NCI-H2107 treated with DMSO at 0.1 percent for 48 hours (cell line): Measurements from ENCODE around the gene PROK1.

Source experiments
- DNase-seq: peaks from one replicate; lab custom pipeline; 2025; ENCODE audit not compliant: unreplicated experiment; lab: John Stamatoyannopoulos, UW

The PROK1 gene

DNA sequence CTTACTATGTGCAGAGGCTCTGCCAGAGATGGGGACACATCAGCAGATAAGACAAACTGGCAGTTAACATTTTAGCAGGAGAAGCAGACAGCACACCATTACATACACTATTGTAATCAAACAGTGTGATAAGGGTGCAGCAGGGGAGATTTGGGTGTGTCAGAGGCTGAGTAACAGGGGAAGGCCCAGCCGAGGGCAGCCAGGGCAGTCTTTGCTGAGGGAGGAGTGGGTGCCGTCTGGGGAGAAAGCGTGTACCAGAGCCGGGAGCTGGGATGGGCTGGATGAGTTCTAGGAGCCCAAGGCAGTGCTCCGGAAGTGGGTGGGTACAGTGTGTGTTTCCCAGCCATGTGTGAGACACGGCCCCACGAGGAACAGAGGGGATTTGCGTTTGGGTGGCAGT, 36.8 kb downstream of the PROK1 start:
- DNase-seq = no peak

DNA sequence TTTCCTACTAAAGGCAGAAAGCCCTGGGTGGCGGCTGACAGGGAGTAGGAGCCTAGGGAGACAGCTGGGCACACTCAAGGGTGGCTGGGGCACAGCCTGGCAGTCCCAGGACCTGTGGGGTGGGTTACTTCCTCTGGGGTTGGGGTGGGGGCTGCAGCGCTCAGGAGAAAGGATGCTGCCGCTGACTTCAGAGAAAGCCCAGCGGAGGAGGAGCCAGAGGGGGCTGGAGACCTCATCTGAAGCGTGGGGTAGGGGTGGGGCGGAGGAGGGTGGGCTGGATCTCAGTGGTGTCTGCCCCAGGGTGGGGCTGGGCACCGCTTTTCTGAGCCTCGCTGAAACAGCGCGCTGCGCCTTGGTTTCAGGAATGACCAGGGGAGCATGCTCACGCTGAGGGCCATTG, 37.2 kb downstream of the PROK1 start:
- no peak for DNase-seq

DNA sequence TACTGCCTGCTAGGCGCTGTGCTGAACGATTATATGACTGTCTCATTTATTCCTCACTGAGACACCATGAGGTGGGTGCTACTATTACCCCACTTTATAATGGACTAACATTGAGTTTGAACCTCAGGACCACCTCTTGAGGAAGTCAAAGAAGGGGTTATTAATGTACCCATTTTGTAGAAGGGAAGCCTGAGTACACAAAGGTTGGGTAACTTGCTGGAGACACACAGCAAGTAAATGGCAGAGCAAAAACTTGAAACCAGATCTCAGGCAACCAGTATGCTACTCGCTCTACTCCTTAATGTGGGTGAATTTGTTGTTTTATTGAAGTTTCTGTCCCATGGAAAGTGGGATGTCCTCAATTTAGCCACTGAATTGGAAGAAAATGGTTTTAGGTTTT, 37.9 kb downstream of the PROK1 start:
- no peak for DNase-seq

DNA sequence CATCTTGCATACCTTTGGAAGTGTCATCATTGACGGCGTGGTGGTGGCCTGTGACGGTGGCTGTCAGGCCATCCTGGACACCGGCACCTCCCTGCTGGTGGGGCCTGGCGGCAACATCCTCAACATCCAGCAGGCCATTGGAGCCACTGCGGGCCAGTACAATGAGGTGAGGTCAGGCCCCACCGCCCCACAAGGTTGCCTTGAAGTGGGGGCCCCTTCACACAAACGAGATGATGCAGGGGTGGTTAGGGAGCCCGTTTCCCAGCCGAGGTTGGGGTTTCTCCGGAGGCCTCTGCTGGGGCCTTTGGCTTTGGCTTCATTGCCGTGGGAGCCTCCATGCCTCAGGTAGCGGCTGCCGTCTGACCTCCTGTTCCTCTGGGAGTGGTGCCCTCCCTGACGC, 38.5 kb downstream of the PROK1 start:
- DNase-seq = no peak

DNA sequence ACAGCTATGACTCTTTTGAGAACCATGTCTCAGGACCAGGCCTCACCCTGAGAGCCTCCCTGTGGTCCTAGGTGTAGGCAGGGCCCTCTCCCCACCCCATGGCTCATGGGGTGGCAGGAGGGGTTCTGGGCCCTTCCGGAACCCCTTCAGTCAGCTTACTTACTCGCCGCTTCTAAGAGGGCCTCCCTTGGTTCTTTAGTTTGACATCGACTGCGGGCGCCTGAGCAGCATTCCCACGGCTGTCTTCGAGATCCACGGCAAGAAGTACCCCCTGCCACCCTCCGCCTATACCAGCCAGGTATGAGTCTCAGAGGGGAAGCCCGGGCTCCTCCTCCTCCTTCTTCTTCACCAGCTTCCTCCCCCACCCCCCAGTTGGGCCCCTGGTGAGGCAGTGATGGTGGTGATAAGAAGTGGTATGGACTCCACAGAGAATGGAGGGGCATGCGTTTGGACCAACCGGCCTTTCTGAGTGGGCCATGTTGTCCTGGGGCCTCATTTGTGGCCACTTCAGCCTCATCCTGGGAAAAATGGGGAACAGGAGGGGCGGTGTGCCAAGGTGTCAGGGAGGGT, 39.1 kb downstream of the PROK1 start:
- DNase-seq = no peak

DNA sequence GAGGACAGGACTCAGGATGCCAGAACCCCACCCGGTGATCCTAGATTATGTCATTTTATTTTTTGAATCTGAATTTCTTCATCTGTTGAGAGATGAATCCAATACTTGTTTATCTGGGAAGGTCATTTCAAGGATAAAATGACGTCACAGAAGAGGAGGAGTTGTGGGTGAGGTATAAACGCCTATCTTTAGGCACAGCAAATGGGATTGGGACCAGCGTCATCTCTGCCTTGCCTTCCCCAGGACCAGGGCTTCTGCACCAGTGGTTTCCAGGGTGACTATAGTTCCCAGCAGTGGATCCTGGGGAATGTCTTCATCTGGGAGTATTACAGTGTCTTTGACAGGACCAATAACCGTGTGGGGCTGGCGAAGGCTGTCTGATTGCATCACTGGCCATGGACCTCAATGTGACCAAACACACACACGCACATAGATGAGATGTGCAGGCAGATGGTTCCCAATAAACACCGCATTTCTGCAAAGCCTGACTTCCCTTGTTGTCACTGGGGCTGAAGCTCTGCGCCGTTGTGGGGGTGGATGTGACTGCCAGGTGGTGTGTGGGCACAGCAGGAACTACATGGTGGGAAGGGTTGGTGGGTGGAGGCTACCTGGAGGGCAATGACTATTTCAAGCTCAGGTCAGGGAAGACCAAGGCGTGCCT, 40.0 kb downstream of the PROK1 start:
- DNase-seq = no peak

DNA sequence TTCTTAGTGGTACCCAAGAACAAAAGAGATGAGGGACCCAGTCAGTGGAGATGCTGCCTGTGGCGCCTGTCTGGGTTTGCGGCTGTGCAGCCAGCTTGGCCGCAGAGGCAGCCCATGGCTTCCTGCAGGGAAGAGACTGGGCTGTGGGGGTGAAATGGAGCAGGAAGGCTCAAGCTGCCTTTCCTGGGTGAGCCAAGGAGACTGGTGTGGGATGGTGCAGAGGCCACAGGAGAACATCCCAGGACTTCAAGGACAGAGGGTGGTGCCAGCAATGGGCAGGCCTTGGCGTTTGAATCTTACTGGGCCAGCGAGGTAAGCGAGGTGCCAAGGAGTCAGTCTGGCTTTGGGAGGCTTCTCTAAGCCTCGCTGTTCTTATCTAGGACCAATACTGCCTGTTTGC, 41.6 kb downstream of the PROK1 start:
- DNase-seq = no peak

DNA sequence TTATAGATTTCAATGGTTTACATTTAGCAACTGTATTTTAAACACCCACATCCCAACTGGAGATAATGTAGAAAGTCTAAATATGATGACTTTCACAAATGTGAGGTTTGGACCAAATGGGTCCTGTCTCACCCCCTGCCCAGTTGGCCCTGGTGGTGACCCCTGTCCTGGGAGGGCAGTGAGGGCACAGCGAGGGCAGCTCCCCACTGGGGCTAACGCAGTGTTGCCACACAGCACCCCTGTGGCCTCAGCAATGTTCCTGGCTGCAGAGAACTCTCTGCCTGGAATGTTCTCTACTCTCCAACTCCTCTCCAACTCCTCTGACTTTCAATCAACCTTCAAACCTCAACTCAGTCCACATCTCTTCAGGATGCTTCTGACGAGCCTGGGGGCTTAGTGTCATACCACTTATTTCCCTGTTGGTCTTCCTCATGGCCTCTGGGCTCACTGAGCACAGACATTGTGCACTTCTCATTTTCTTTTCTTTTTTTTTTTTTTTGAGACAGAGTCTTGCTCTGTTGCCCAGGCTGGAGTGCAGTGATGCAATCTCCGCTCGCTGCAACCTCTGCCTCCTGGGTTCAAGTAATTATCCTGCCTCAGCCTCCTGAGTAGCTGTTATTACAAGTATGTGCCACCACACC, 42.2 kb downstream of the PROK1 start:
- no peak for DNase-seq

DNA sequence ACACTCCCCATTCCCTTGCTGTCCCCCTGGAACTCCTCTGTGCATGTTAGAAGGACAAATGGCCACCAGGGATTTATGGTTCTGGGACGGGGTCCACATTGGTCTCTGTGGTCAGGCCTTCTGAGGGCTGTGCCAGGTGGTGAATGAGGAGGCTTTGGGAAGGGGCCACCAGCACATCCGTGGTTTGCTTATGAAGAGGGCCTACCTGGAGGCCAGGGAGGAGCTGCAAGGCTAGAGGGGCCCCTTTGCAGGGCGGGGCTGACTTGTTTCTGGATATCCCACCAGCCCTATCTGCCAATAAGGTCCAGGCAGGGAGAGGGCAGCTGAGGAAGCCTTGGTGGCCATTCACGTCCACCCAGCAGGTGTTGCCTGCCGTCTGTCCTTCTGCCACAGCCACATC, 43.1 kb downstream of the PROK1 start:
- DNase-seq = no peak

DNA sequence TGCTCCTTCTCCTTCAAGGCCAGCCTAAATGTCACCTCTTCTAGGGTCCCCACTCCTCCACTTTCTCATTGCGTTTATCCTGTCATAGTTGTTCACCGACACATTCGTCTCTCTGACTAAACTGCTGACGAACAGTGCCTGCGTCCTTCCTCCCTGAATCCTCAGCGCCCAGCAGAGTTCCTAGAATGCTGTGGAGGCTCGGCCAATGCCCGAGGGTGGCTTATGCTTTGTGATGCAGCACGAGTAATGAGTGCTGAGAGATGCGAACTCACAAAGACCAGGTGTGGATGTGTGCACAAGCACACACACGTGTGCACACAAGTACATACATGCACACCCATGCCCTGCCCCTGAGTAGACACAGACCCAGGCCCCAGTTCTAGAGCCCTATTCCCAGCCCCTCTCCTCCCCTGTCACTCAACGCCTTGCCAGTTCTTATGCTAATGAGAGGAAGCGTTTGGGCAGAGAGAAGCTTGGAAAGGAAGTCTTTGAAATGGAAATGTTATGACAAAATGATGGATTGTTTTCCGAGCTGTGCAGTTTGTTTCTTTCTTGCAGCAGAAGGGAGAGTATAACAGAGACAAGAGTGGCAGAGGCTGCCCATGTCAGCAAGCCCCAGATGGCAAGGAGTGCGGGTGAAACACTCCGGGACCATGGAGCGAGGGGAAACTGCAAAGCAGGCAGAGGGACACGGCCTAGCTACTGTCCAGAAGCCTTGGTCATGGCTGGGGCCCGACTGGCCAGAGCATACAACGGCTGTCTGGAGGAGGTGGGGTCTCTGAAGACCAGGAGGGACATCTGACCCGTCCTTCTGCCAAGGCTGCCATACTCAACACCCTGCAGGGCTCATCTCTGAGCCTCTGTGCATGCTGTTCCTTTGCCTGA, 43.8 kb downstream of the PROK1 start:
- no peak for DNase-seq

DNA sequence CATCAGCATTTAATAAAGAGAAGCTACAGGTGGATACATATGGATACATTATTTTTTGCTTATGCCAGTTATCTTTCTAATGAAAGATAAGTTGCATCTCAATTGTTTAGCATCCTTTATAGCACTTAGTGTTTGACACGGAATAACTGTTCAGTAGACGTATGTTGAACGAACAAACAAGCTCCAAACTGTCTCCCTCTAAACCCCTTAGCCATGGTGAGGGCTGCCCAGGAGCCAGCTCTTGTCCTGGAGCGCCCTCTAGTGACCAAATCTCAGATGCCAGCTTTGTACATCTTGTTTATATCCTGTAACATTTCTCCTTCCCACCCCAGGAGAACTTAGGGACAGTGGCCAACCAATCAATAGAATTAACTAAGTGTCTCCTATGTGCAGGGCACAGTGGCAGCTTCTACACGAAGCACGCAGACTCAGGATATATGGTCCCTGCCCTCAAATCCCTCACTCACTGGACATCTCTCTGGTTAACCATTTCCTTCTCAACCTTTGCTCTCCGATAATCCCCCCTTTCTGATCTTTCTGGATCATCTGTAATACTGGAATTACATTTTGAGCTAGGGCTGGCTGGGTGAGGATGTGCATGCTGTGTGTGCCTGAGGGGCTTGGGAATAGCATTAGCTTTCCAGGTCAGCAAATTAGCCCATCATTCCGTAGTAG, 45.1 kb downstream of the PROK1 start:
- peak; percentile 79 for DNase-seq

DNA sequence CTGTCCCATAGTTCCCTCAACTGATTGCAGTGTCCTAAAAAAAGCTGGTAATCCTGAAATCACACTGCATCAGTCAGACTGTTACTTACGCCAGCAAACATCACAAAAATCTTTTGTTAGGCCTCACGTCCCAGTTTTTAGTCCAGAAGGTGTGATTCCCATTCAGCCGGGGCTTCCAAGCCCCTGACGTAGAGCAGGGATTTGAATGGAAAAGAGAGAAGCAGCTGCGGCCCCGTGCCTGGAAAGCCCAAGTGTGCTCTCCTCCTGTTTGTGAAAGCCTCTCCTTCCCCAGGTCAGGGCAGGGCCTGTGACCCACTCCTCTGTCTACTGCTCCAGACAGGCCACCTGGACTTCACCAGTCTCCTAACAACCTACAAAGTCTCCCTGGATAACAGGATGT, 47.3 kb downstream of the PROK1 start:
- DNase-seq = no peak

DNA sequence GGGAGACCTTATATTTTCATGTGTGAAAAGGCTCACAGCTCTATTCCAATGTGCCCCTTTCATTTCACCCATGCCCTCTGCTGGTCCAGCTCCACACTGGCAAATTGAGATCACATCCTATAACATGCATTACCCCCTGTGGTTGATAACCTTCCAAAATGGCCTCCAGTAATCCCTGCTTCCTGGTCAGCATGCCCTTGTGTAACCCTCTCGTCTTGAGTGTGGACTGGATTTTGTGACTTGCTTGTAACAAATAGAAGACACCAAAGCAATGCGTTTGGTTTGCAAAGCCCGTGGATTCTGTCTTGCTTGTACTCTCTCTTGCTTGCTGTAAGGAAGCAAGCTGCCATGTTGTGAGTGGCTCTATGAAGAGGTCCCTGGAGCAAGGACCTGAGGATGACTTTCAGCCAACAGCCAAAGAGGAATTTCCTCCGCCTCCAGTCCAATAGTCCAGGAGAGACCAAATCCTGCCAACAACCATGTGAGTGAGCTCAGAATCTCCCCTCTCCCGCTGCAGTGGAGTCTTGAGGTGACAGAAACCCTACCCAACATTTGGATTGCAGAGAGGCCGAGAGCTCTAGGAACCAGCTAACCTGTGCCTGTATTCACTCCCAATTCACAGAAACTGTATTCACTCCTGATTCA, 50.7 kb downstream of the PROK1 start:
- no peak for DNase-seq

DNA sequence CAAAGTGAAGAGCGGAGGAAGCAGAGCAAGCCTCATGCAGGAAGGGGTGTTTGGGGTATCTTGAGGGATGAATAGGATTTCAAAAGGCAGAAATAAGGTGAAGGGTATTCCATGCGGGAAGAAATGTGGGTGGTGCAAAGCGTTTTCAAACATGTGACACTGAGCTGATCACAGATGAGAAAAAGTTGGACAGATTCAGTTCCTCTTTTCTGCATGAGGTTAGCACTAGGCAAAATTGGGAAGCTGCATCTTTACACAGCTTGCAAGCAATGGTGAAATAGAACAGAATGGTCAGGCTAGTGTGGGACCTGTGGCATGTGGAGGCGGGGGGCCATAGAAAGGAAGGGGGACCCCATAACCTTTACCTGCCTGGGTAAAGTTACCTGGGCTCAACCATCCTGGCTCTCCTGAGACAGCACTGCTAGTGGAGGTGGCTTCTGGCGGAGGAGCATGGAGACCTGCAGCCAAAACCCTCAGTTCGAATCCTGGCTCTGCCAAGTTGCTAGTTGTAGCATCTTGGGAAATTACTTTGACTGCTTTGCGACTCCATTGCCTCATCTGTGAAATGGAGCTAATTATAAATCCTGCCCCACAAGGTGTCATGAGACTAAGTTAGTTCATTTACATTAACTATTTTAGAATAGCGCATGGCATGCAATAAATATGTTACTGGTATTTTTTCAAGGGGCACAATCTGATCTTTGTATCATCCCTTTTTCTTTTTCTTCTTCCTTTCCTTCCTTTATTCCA, 51.6 kb downstream of the PROK1 start:
- no peak for DNase-seq

DNA sequence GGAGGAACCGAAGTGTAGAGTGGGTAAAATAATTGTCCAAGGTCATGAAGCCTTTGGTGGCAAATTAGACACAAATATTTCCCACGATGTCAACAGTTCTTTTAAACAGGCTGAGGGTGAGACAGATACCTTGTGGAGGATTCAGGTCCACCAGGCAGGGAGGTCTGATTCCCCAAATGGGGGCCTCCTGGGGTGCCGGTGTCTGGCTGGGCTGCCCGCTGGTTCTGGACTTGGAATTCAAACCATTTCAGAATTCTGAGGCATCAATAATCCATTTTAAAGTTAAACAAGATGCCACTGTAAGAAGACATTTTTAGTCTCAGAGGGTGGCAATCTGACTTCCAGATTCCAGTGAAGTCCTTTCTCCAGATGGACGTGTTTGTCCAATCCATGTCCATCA, 52.5 kb downstream of the PROK1 start:
- no peak for DNase-seq

DNA sequence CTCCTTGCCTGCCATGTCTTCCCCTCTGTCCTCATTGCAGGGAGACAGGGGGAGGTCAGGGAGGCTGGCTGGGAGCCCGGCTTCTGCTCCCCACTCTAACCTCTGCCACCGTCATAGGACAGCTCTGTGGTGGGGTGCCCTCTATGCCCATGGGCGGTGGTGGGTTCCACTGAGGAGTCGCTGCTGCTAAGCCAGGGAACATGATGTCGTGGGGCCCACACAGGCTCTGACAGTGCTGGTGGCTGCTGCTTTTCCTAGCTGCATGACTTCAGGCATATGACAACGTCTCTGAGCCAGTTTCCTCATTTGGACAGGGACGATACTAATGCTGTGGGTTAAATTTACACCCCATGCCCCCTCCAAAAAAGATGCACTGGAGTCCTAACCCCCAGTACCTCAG, 53.3 kb downstream of the PROK1 start:
- DNase-seq = no peak

DNA sequence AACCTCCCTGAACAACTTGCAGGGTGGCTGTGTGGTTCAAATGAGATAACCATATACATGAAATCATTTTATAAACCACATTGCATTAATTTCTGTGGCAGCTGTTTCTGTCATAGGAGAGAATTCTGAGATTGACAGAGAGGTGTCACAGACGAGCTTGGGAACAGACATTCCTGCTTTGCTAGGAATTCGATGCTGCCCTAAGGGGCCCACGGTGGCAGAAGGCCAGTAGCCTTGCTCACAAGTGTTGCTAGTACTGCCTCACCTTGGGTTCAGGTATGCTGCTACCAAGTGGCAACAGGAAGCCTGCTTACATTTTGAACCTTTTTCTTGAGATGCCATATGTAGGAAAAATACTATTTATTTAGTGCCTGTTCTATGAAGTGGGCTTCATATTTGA, 54.6 kb downstream of the PROK1 start:
- DNase-seq = no peak

DNA sequence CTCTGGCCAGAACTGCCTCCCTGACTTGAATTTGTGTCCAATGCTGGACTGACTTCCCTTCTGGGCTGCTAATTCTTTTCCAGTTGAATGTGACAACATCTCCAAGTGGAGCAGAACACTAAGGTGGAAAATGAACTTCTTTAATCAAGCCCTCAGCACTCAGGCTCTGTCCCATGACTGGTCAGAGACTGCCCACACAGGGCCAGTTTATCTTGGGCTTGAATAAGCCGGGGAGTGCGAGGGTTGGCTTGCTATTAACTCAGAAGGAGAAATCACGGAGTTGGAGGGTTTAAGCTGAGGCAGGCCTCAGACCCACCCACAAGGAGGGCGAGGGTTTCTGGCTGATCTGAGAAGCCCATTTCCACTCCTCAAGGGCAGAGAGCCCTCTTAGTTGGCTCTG, 55.6 kb downstream of the PROK1 start:
- no peak for DNase-seq
